Stromal cell of bone marrow (primary cell): ENCODE results near the gene CDC42BPB.

ENCODE experiments used
- DNase-seq: peaks from one replicate; pipeline ENCODE4 v3.0.0-alpha.2; 2012; ENCODE audit warnings: low read depth

Gene CDC42BPB

DNA sequence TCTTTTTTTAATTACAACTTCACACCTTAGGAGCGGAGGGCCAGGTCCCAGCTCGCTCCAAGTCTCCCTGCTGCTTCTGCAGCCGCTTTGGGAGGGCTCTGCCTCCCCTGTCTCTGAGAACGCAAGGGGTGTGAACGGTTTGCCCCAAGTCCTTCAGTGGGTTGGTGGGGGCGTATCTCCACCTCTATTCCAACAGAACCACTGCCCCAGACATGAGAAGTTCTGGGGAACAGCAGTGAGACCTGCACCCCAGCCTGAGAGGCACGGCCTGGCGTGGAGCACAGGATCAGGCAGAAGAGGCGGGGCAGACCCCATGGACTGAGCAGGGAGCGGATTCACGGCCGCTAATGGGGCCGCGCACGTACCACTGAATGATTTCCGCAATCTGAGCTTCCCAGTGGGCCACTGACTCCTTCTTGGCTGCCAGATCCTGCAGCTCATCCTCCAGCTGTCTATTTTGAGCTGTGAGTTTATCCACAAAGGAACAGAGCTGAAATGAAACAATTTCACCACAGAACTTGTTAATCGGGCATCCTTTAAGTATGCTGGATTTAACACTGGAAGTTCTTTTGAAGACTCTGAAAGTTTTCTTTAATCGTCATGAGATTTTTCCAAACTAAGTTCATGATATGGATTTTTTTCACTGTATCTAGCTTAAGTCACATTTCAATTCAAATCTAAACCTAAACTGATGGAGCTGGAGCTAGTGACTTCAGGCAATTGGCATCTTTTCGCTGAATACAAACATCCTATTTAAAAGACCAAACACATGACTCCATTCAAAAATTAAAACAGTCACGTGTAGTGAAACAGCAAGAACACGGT lies 90.5 kb downstream of the CDC42BPB start:
- DNase-seq: peak; percentile 33

DNA sequence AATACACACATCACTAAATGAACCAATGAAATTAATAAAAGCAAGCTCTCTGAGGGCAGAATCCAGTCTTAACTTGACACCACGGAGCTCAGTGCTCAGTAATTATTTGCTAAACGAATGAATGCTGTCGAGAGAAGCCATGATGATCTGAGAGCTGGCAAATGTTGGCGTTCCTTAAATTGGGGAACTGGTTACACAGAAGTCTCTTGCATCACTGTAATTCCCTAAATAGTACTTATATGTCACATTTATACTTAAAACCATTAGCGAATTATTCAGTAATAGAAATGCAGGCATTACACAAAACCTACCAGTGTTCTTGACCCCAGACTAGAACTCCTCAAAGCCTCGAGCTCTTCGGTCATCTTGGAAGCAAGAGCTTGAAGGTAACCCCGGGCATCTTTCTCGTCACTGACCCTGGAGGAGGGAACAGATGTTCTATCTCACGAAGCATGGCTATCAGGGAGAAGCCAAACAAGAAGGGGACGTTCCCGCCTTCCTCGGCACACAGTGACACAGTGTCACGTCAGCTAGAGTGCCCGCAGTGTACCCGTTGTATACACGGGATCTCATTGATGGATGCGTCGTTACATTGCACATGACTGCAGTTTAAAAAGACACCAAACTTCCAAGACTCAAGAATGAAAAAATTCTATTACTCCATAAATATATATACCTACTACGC lies 91.2 kb downstream of the CDC42BPB start:
- DNase-seq: no peak

- DNase-seq: no peak
Observed at GRCh38 chr14:102965282-102965681, 92.1 kb downstream of the CDC42BPB start.

- DNase-seq: no peak
Observed at GRCh38 chr14:102964152-102964730, 93.1 kb downstream of the CDC42BPB start.

GRCh38 chr14:102962111-102962627 lies 95.2 kb downstream of the CDC42BPB start:
- no peak for DNase-seq

DNA sequence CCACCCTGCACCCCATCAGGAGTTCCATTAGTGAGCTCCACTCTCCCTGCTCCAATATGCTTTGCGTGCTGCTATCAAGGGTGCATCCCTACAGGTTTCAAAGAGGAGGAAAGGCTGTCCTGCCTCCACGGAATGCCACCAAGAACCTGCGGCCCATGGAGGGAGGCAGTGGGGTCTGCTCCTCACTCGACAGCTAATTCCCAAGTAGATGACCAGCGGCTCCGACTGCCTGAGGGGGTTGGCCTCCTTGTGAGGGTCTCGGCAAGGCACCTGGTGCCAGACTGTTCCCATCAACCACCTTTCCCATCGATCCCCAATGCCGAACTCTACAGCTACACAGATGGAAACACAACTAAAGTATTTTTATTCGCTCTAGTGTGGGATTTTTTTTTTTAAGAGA lies 98.9 kb downstream of the CDC42BPB start:
- no peak for DNase-seq

DNA sequence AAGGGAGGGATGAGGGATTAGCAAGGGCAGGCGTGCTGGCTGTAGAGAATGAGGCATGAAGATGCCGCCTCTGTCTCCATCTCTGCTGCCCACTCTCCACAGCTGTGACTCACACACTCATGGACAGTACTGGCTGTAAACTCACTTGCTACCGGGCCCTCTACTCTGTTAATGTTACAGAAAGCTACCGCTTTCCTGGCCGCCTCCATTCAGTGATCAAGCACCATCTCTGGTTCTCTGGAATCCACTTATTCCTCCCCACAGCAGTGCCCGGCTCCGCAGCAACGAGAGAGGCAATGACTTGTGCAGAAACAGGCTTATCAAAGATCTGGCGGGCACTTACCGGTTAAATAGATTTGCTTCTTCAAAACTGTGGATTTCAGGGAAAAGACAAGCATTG lies 100.1 kb downstream of the CDC42BPB start:
- no peak for DNase-seq

- no peak for DNase-seq
Observed at GRCh38 chr14:102955636-102956408, 101.5 kb downstream of the CDC42BPB start.

DNA sequence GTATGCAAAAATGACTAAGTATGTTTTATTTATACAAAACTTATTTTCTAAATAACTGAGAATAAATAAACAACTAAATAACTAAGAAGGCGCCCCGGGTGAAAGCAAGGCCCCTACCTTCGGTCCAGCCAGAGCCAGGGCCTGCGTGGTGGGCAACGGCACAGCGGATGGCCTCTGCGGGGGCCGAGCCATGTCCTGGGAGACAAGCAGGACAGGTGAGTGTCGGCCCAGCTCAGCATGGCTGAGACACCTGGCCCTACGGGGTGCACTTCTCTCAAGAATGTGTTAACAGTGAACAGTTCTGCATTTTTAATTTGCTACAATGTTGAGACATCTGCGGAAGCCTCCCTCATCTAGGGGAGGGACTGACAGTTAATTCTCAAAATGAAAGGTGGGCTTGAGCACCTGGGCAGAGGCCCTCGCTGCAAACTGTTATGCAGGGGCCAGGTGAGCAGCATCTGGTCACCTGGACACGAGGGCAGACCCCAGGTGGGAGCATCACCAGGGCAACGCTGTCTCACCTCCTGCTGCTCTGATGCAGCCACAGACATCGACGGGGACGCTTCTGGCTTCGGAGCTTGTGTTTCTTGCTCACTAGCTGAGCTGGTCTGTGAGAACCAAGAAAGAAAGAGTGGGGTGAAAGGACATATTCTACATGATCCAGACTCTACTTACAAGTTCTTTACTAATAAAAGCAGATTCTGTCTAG lies 103.1 kb downstream of the CDC42BPB start:
- no peak for DNase-seq

DNA sequence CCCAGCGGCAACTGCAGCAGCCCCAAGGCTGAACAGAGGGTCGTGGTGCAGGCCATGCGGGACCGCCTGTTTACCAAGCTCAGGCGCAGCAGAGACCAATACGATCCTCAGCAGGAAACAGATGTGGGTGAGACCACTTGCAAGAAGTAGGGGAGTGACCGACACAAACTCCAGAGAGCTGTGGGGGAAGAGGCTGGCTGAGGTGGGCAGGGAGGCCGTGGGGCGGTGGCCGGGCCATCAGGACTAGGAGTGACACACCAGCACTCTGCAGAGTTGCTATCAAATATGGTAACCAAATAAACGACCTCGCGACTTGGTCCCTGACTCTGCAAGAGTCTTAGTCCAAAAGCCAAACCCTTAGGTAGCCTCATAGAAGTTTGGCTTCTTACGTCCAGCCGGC lies 104.2 kb downstream of the CDC42BPB start:
- DNase-seq: no peak

DNA sequence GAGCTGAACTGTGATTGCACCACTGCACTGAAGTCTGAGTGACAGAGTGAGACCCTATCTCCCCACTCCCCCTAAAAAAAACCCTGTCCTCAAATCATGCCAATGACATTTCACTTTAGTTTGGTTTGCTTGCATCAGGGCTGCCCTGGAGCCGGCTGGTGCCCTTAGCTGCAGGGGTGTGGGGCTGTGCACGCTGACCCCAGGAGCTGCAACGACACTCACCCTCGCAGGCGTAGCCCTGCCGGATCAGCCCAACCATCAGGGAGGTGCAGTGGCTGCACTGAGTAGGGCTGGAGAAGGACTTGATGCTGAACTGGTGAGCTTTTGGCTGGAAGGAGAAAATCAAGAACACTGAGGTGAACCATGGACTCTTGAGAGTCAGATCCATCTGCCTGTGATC lies 105.1 kb downstream of the CDC42BPB start:
- DNase-seq: no peak

DNA sequence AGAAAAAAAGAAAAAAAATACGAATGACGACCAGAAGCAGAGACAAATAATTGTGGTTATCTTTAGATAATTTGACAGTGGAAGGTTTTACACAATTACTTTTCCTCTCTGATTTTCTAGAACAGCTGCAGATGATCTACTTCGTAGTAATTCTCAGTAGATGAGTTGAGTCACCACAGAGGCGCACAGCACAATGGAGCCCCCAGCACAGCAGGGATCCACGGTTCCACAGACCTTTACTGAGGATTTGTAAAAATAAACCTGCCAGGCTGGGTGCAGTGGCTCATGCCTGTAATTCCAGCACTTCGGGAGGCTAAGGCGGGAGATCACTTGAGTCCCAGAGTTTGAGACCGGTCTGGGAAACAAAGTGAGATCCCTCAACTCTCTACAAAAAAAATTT lies 105.5 kb downstream of the CDC42BPB start:
- no peak for DNase-seq

GRCh38 chr14:102951034-102951433 lies 106.3 kb downstream of the CDC42BPB start:
- DNase-seq: no peak

- DNase-seq: peak; percentile 17
Observed at GRCh38 chr14:102949801-102950451, 107.4 kb downstream of the CDC42BPB start.

- DNase-seq: no peak
Observed at GRCh38 chr14:102949062-102949800, 108.1 kb downstream of the CDC42BPB start.

DNA sequence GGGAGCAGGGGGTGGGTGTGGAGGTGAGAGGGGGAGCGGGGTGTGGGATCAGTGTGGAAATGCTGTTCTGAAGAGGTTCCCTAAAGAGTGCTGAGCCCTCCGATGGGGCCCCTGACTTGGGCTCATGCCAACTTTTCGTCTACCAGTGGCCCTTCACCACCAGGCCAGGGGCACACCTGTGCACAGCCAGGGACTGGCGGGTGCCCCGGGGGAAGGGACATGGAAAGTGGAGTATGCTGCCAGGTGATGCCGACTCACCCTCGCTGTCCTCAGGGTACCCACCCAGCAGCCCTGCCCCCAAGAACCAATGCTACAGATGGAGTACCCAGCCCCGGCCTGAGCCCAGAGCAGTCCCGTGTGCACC lies 108.7 kb downstream of the CDC42BPB start:
- no peak for DNase-seq

DNA sequence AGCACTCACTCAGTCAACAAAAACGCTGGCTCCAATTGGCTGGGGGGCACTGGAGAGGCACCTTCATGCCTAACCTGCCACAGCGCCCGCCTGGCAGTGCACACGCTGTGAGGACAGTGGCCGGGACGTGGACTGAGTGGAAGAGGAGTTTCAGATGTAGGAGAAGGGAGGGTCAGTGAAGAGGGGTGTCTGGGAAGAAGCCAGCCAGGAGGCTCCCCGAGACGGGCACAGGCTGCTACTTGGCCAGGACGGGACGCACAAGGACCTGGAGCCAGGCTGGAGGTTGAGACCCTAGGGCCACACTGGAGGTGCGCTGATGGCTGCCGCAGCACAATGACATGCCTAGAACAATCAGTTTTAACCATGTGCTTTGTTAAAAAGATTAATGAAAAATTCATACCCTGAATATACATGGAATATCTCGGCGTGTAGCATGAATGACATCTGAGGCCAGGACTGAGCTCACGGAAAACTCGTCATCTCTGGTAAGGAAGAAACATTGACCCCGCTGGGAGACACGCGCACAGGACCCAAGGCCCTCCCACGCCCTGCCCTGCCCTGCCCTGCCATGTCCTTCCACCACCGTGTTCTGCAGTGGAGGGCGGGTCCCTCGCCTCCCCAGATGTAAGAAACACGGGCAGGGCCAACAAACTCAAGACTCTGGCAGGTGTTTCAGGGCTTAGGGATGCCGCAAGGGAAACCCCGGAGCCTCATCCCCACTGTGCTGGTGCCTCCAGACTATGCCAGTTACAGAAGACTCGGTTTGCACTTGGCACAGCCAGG lies 109.8 kb downstream of the CDC42BPB start:
- no peak for DNase-seq

DNA sequence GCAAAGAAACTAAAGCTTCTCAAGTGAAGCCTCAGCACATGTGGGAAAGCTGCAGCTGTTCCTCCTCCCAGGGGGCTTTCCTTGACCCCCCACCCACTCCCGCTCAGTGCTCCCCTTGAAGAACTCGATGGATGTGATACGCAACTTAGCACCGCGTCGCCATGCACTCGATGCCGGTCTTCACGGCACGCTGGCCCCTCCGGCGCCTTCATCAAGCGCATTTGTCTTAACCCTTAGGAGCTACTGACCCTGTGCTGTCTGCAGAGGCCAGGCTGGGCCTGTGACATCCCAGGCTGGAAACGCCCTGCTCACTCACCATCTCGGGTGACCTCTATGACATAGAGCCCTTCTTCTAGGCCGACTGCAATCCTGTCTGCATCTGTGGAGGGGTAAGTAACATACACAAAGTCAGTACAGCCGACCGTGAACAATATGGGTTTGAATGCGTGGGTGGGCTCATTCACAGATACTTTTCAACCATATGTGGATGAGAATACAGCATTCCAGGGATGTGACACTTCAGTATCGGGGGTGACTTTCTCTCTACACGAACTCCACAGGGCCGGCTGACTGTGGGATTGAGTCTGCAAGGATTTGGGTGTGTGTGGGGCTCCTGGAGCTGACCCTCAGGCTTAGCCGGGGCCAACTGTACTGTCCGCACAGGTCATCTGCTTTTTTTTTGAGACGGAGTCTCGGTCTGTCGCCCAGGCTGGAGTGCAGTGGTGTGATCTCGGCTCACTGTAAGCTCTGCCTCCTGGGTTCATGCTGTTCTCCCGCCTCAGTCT lies 111.8 kb downstream of the CDC42BPB start:
- no peak for DNase-seq
